Glutamatergic neuron (in vitro differentiated cells): ENCODE measurements around the gene MAGI1. TPM values are rescaled to one million over a fixed set of nuclear protein-coding genes. Genes with fewer than 3 reads are reported as not detected.

Experiments
- DNase-seq: peaks from one replicate; pipeline ENCODE4 v3.0.0; 2022
- H3K27ac Mint-ChIP-seq: one replicate; pipeline ENCODE4 v1.8.0; 2020; ENCODE audit warnings: mild to moderate bottlenecking, mixed read lengths, inconsistent platforms; ENCODE audit not compliant: unreplicated experiment
- H3K27me3 Mint-ChIP-seq: one replicate; pipeline ENCODE4 v1.8.0; 2020; ENCODE audit warnings: mild to moderate bottlenecking, moderate library complexity, mixed read lengths, inconsistent platforms; ENCODE audit not compliant: unreplicated experiment
- H3K36me3 Mint-ChIP-seq: one replicate; pipeline ENCODE4 v1.8.0; 2020; ENCODE audit warnings: mild to moderate bottlenecking, mixed read lengths, inconsistent platforms; ENCODE audit not compliant: unreplicated experiment
- H3K4me1 Mint-ChIP-seq: one replicate; pipeline ENCODE4 v1.8.0; 2020; ENCODE audit warnings: mild to moderate bottlenecking, low read depth, mixed read lengths, inconsistent platforms; ENCODE audit not compliant: unreplicated experiment
- H3K4me3 Mint-ChIP-seq: one replicate; pipeline ENCODE4 v1.8.0; 2020; ENCODE audit warnings: mild to moderate bottlenecking, mixed read lengths, inconsistent platforms; ENCODE audit not compliant: unreplicated experiment
- H3K9me3 Mint-ChIP-seq: one replicate; pipeline ENCODE4 v1.8.0; 2020; ENCODE audit warnings: mild to moderate bottlenecking, moderate library complexity, mixed read lengths, inconsistent platforms; ENCODE audit not compliant: unreplicated experiment
- CTCF ChIP-seq: fragments of 200-600 bp; sonication (generic); IDR thresholded peaks from one replicate; pipeline ENCODE4 v1.5.0; 2021; ENCODE audit not compliant: partially characterized antibody, unreplicated experiment
- total RNA-seq: library from RNA; stranded (reverse); fragmentation: NEBNext Ultra II Directional; extraction: Animal tissue kit (Norgen Biotek cat#: 25700); gene quantifications from one replicate; pipeline ENCODE4 v1.2.1, GENCODE V29; 2021; ENCODE audit not compliant: unreplicated experiment

Gene MAGI1
- total RNA-seq, 1 donor from 2014 or later = 46.5 TPM

DNA sequence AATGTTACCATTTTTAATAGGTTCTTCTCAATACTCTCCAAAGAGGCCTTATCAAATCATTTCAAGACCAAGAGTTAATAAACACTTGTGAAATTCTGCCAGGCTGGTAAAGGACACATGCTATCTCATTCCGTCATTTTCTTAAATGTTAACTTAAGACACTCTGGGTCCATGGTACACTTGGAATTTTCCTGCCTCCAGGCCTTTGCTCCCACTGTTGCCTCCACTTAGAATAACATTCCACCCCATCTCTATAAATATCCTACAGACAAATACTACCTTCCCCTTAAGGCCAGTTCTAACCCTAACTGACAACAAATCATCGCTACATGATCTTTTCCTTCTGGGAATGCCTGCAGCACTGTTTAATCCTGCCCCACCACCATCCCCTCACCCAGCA lies 24.1 kb downstream of the MAGI1 start:
- H3K36me3 Mint-ChIP-seq = no peaks in the 10 kb centered on the region
- DNase-seq = no peak
- no peaks in the 10 kb centered on the region for H3K4me1 Mint-ChIP-seq

DNA sequence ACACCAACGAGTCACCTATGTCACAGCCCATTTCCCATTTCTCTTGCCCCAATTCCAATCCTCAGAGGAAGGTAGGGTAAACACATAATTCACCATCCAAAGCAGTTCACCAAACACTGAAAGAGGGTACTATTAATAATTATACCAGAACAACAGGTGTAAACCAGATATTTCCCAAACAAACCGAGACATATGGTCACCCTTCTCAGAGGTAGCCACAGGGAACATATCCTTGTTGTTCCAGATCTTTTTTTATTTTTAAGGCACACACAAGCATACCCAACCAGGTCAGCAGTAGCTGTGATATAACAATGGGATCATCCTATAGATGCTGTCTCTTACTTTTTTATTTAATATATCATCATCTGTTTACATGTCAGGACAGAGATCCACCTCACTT lies 24.7 kb downstream of the MAGI1 start:
- DNase-seq = no peak
- no peaks in the 10 kb centered on the region for H3K4me1 Mint-ChIP-seq
- H3K27ac Mint-ChIP-seq = no peak overlapping the region
- no peaks in the 10 kb centered on the region for H3K36me3 Mint-ChIP-seq
- H3K9me3 Mint-ChIP-seq = no peaks in the 10 kb centered on the region
- TF ChIP-seq CTCF = no peak
- H3K4me3 Mint-ChIP-seq = no peak overlapping the region
- no peaks in the 10 kb centered on the region for H3K27me3 Mint-ChIP-seq

More for the DNA sequence above, 24.1 kb downstream of the MAGI1 start:
- Mint-ChIP-seq H3K9me3 (no peaks in the 10 kb centered on the region), H3K4me3 (no peak overlapping the region), H3K27ac (no peak overlapping the region), H3K27me3 (no peaks in the 10 kb centered on the region)
- no peak for TF ChIP-seq CTCF

DNA sequence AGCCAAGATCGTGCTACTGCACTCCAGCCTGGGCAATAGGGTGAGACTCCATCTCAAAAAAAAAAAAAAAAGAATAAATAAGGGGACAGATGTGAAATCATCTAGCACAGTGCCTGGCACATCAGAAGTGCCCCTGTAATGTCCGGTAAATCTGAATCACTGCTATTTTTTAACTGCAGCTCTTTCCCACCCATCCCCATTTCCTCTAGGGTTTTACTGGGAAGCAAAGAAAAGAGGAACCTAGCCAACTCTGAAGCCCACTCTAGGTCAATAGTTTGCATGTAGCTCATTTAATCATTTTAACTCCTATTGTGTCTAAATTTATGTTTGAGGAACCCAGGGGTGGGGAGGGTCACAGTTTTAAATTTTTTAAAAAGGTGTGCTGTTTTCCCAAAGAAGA lies 26.0 kb downstream of the MAGI1 start:
- H3K27ac Mint-ChIP-seq = no peak overlapping the region
- no peaks in the 10 kb centered on the region for H3K9me3 Mint-ChIP-seq
- no peaks in the 10 kb centered on the region for H3K27me3 Mint-ChIP-seq
- DNase-seq = no peak
- H3K36me3 Mint-ChIP-seq = no peaks in the 10 kb centered on the region
- no peak for TF ChIP-seq CTCF
- no peak overlapping the region for H3K4me3 Mint-ChIP-seq
- H3K4me1 Mint-ChIP-seq = no peaks in the 10 kb centered on the region

- Mint-ChIP-seq H3K4me1 (no peaks in the 10 kb centered on the region), H3K36me3 (no peaks in the 10 kb centered on the region), H3K27me3 (no peaks in the 10 kb centered on the region), H3K4me3 (no peak overlapping the region), H3K9me3 (no peaks in the 10 kb centered on the region), H3K27ac (no peak overlapping the region)
- DNase-seq = no peak
- no peak for TF ChIP-seq CTCF
Observed at GRCh38 chr3:66010739-66011655, 27.7 kb downstream of the MAGI1 start.

DNA sequence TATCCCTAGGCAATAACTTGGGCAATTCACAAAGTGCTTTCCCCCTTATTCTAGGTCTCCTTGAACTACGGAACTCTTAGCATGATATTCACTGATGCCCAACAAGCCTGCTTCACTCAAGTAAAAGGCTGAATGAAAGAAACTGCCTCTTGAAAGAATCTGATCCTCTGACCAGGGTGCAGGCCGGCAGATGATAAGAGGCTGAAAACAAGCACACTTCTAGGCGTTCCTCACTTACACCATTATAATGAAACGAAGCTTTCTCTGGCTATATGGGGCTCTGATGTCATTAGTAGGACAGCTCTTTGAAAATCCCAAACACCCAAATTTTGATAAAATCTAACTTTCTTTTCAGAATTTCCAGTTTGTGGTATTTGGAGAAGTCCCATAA lies 28.4 kb downstream of the MAGI1 start:
- Mint-ChIP-seq H3K27ac (no peak overlapping the region), H3K4me3 (no peak overlapping the region), H3K27me3 (no peaks in the 10 kb centered on the region), H3K9me3 (no peaks in the 10 kb centered on the region), H3K36me3 (no peaks in the 10 kb centered on the region), H3K4me1 (no peaks in the 10 kb centered on the region)
- no peak for DNase-seq
- TF ChIP-seq CTCF = no peak
